ENCODE measurements around the gene EFNA5.

Gene EFNA5

GRCh38 chr5:107538805-107539445 is 131.8 kb downstream of the EFNA5 start:
- DNase-seq (ENCODE audit: low read depth) = no peak
- no peak for TF ChIP-seq CTCF (IDR thresholded peaks at IDR 0.05; ENCODE audit: insufficient read depth, low read depth, low read length, missing control alignments)
- no peak overlapping the region for H3K4me3 ChIP-seq (ENCODE audit: low read depth, low read length)

GRCh38 chr5:107538331-107538730 is 132.4 kb downstream of the EFNA5 start:
- TF ChIP-seq CTCF (IDR thresholded peaks at IDR 0.05; ENCODE audit: insufficient read depth, low read depth, low read length, missing control alignments) = no peak
- H3K4me3 ChIP-seq (ENCODE audit: low read depth, low read length) = no peak overlapping the region
- DNase-seq (ENCODE audit: low read depth) = no peak

- H3K4me3 ChIP-seq (ENCODE audit: low read depth, low read length) = no peak overlapping the region
- no peak for TF ChIP-seq CTCF (IDR thresholded peaks at IDR 0.05; ENCODE audit: insufficient read depth, low read depth, low read length, missing control alignments)
Measured at GRCh38 chr5:107535849-107536248, 134.9 kb downstream of the EFNA5 start.

GRCh38 chr5:107533910-107534876 is 136.5 kb downstream of the EFNA5 start:
- no peak overlapping the region for H3K4me3 ChIP-seq (ENCODE audit: low read depth, low read length)
- TF ChIP-seq CTCF (IDR thresholded peaks at IDR 0.05; ENCODE audit: insufficient read depth, low read depth, low read length, missing control alignments) = no peak
- no peak for DNase-seq (ENCODE audit: low read depth)

More at GRCh38 chr5:107535849-107536248, 134.9 kb downstream of the EFNA5 start:
- no peak for DNase-seq (ENCODE audit: low read depth)

GRCh38 chr5:107532916-107533315 is 137.8 kb downstream of the EFNA5 start:
- no peak overlapping the region for H3K4me3 ChIP-seq (ENCODE audit: low read depth, low read length)
- TF ChIP-seq CTCF (IDR thresholded peaks at IDR 0.05; ENCODE audit: insufficient read depth, low read depth, low read length, missing control alignments) = no peak

GRCh38 chr5:107532169-107532878 is 138.4 kb downstream of the EFNA5 start:
- TF ChIP-seq CTCF (IDR thresholded peaks at IDR 0.05; ENCODE audit: insufficient read depth, low read depth, low read length, missing control alignments) = no peak
- H3K4me3 ChIP-seq (ENCODE audit: low read depth, low read length) = no peak overlapping the region
- no peak for DNase-seq (ENCODE audit: low read depth)

More at GRCh38 chr5:107532916-107533315, 137.8 kb downstream of the EFNA5 start:
- DNase-seq (ENCODE audit: low read depth) = no peak

All from GM12865 (cell line).